Renal cortical epithelial cell (primary cell): ENCODE data around the gene SPHK2. TPM values are rescaled to one million over a fixed set of nuclear protein-coding genes. Genes with fewer than 3 reads are reported as not detected.
"Not testable (repeated sequence)": the region's sequence is repeated elsewhere in the genome, so short reads cannot be mapped to it uniquely, and the experiment has no call there.

Source experiments
- DNase-seq: peaks from one replicate; pipeline ENCODE4 v3.0.0-alpha.2; 2011; ENCODE audit warnings: low read depth
- total RNA-seq: library from RNA; depleted of rRNA; stranded (reverse); fragments of >200 nt; gene quantifications from 2 replicates; pipeline ENCODE4 v1.2.3, GENCODE V29; 2014

The SPHK2 gene
- total RNA-seq, 1 donor from 2014 or later, result 9.1 TPM

GRCh38 chr19:48637449-48637947 is 18.2 kb downstream of the SPHK2 start:
- peak; percentile 96 for DNase-seq

DNA sequence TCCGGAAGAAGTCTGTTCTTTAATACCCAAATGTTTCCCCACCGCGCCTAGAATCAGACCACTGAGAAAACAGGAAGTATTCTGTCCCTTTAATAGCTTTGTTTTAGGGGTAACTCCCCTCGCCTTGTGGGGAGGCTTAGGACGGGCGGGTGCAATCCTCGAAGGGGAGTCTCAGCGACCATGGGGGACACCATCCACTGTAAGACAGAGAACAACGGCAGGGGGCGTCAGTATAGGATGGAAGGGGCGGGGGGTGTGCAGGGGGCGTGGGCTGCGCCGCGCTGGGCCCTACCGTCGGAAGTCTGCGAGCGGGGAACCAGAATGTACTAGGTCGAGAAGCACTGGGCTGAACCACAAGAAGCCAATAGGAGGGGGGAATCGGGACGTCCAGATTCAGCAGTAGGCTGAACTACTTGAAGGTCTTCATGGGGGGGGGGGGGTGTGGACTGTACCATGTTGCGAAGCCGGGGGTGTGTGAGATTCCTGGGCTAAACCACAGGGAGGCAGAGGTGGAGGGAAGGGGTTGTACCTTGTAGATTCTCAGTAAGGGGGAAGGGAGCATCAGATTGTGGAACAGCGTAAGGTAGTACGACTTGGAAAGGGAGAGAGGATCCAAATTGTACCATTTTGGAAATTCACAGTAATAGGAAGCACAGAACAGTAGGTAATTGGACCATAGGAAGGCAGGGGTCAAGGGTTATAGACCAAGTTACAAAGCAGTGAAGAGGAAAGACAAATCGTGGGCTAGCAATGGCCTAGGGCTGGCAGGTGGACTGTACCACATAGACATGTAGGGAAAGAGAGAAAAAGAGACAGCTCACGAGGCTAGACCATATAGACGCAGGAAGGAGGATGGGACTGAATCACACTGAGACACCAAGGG is 18.9 kb downstream of the SPHK2 start:
- peak; percentile 93 for DNase-seq

DNA sequence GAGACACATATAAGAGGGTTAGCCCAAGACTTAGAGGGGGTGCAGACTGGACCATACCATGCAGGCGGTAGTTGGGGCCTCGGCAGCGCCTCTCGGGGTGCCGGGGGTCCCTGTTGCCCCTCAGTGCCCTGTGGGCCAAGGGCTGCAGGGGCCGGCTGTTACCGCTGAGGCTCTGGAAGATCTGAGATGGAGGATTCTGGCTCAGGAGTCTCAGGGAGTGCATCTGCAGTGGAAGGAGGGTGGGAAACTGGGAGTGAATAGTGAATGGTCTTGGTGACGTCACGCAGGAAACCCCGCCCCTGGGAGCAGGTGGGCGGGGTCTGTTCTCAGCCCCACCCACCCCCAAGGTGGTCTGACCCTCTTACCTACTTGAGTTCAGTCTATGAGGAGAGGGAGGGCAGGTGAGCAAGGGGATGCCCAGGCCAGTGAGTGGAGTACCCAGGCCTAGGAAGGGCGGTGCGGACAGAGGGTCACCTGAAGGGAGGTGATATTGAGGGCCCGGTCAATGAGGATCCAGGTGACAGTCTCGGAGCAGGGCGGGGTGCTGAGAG is 19.6 kb downstream of the SPHK2 start:
- DNase-seq, result no peak

GRCh38 chr19:48639483-48640375 is 20.4 kb downstream of the SPHK2 start:
- DNase-seq, result no peak

DNA sequence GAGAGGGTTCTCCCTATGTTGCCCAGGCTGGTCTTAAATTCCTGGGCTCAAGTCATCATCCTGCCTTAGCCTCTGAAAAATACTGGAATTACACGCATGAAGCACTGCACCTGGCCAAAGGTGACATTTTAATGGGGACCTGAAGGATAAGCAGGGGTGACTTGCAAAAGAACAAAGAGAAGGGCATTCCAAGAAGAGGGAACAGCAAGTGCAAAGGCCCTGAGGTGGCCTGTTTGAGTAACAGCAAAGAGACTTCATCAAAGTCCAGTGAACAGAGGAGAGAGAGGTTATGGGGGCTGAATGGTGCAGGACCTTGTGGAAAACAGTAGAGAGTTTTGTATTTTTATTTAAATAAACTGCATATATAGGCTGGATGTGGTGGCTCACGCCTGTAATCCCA is 22.5 kb downstream of the SPHK2 start:
- DNase-seq, result no peak

- no peak for DNase-seq
Observed at GRCh38 chr19:48642862-48643261, 23.6 kb downstream of the SPHK2 start.

- no peak for DNase-seq
Observed at GRCh38 chr19:48644355-48644754, 25.0 kb downstream of the SPHK2 start.

DNA sequence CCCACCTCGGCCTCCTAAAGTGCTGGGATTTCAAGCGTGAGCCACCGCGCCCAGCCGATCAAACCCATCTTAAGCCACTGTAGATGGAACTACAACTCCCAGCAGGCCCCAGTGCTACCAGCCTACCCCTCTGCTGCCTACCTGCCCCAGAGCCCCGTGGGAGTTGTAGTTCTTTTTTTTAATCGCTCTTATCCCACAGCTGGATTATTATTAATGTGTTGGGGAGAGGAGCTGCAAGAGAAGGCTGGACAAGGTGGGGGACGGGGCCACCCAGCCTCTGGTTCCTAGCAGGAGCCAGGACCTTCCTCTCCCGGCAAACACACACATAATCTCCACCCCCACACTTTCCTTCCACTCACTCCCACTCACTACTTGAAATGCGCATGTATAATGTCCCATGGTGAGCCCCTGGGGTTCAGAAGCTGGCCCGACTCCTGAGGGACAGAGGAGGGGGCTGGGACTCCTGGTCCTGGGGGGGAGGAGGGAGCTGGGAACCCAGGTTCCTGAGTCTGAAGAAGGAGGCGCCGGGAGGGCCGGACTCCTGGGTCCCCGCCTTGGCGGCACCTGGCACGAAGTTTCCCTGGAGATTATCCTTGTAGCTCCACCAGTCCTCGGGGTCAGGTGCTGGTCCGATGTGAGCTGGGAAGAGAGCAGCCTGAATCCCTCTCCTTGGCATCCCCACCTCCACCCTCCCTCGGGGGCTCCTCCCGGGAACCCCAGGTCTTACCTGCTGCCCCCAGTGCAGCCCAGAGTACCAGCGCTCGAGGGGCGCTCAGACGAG is 25.7 kb downstream of the SPHK2 start:
- DNase-seq, result peak; percentile 69

- no peak for DNase-seq
Observed at GRCh38 chr19:48645620-48646000, 26.3 kb downstream of the SPHK2 start.

DNA sequence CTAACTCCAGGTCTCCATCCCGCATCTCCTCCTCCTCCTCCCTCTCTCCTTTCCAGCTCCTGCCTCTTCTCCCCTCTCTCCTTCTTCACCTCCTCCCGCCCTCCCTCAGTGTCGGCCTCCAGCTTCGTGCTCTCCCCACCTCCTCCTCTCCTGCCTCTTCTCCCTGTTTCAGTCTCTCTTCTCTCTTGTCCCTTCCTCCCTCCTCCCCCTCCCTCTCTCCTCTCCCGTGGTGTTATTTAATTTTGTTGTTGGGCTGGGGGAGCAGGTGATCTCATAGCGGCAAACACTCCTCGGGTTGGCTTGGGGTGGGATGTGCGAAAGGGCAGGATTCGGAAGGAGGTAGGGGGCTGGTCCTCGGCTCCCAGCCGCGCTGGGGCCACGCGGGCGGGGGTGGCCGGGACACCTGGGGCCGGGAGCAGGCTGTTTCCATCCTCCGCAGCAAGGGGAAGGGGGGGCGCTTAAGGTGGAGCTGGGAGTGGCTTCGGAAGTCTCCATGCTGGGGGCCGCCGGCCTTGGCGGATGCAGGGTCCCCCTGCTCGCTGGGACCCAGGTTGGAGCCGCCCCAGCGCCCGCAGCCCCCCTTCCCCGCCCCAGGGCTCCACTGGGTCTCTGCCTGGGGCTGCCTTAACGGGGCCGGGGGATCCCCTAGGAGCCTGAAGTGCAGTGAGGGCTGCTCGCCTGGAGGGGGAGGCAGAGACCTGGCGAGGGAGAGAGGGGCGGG is 26.9 kb downstream of the SPHK2 start, which contains the start of gene CA11:
Gene CA11, minus strand, starts transcription at position 187 of the 721 bp plus-strand sequence. CDS start 555 bp downstream, outside the sequence.
- peak; percentile 53 for DNase-seq

GRCh38 chr19:48646722-48647216 is 27.5 kb downstream of the SPHK2 start:
- DNase-seq, result no peak

- DNase-seq, result no peak
Observed at GRCh38 chr19:48648134-48648533, 28.8 kb downstream of the SPHK2 start.

DNA sequence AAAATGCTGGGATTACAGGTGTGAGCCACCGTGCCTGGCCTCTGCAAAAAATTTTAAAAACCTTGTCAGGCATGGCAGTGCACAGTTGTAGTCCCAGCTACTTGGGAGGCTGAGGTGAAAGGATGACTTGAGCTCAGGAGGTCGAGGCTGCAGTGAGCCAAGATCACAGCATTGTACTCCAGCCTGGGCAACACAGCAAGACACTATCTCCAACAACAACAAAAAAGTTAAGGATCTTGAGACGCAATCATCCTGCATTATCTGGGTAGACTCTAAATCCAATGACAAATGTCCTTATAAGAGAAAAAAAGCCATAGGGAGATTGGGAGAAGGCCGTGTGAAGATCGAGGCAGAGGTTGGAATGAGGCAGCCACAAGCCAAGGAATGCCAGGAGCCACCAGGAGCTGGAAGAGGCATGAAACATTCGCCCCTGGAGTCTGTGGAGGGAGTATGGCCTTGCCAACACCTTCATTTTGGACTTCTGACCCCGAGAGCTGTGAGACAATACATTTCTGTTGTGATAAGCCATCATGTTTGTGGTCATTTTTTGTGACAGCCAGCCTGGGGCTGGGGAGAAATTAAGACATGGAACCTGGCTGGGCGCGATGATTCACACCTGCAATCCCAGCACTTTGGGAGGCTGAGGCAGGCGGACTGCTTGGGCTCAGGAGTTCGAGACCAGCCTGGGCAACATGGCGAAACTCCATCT is 31.8 kb downstream of the SPHK2 start:
- no peak for DNase-seq

DNA sequence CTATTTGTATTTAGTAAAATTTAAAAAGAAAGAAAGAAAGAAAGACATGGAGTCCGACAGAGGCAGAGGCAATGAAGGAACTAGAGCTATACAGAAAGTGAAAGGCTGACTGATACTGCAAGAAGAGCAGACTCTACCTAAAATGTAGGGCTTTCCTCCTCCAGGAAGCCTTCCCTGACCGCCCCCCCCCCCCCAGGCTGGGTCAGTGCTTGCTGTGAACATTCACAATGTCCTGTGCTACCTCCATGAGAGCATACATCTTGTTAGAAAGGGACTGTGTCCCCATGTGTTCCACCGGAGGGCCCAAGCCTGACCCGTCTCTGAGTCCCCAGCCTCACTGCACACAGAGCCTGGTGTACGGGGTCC is 32.4 kb downstream of the SPHK2 start:
- no peak for DNase-seq

- DNase-seq, result no peak
Observed at GRCh38 chr19:48654299-48655059, 35.2 kb downstream of the SPHK2 start.

DNA sequence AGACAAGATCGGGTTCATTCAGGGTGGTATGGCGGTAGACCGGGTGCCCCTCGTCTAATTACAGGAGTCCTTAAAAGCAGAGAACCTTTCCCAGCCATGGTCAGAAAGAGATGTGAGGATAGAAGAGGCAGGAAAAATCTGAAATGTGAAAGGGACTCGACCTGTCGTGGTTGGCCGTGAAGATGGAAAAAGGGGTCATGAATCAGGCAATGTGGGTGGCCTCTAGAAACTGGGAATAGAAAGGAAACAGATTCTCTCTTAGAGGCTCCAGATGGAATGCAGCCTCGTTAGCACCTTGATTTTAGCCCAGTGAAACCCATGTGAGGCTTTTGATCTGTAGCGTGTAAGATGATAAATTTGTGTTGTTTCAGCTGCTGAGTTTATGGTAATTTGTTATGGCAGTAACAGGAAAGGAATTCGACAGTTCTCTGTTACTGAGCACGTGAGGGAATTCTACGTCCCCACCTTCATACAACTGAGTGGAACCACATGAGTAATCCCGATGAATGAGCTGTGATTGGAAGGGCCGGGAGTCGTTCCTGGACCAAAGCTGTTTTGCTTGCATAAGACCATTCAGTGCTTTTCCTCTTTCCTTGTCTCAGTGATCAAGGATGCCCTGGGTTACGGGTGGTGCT is 37.7 kb downstream of the SPHK2 start:
- peak; percentile 93 for DNase-seq

- not testable (repeated sequence) for DNase-seq
Observed at GRCh38 chr19:48657828-48658227, 38.5 kb downstream of the SPHK2 start.

GRCh38 chr19:48658483-48658882 is 39.2 kb downstream of the SPHK2 start:
- DNase-seq, result no peak

- peak; percentile 48 for DNase-seq
Observed at GRCh38 chr19:48659768-48660167, 40.5 kb downstream of the SPHK2 start.
